GM23338 (cell line): ENCODE measurements around the gene ZNF12. TPM values are rescaled to one million over a fixed set of nuclear protein-coding genes. Genes with fewer than 3 reads are reported as not detected.

Experiments used
- ATAC-seq: fragments of 200-7000 bp; cut with Tn5 transposase; 3 replicates; pipeline ENCODE4 v1.9.1; 2020
- DNase-seq: peaks from one replicate; pipeline ENCODE4 v3.0.0-alpha.2; 2015; ENCODE audit warnings: low spot score
- H2AFZ ChIP-seq: fragments of 200-600 bp; sonication (generic); 2 replicates; pipeline ENCODE4 v1.8.0; 2016; ENCODE audit warnings: antibody characterized with exemption, mild to moderate bottlenecking, moderate library complexity
- H3F3A ChIP-seq: fragments of 200-600 bp; sonication (generic); replicated peaks from 2 replicates; pipeline ENCODE4 v1.8.0; 2017; ENCODE audit warnings: antibody characterized with exemption, mixed run types, low read depth
- H3K27ac ChIP-seq: fragments of 200-600 bp; sonication (generic); 2 replicates; pipeline ENCODE4 v1.6.1; 2016; ENCODE audit warnings: low read depth
- H3K27me3 ChIP-seq: fragments of 200-600 bp; sonication (generic); 2 replicates; pipeline ENCODE4 v1.8.0; 2016; ENCODE audit warnings: mild to moderate bottlenecking, mixed run types, moderate library complexity; ENCODE audit not compliant: insufficient read depth
- H3K36me3 ChIP-seq: fragments of 200-600 bp; sonication (generic); 2 replicates; pipeline ENCODE4 v1.8.0; 2016; ENCODE audit warnings: mild to moderate bottlenecking; ENCODE audit not compliant: insufficient read depth
- H3K4me1 ChIP-seq: fragments of 200-600 bp; sonication (generic); 2 replicates; pipeline ENCODE4 v1.8.0; 2016; ENCODE audit warnings: mild to moderate bottlenecking, moderate library complexity; ENCODE audit not compliant: insufficient read depth
- H3K4me2 ChIP-seq: fragments of 200-600 bp; sonication (generic); 2 replicates; pipeline ENCODE4 v1.7.1; 2017; ENCODE audit warnings: mixed run types
- H3K4me3 ChIP-seq: fragments of 200-600 bp; sonication (generic); 2 replicates; pipeline ENCODE4 v1.6.1; 2016; ENCODE audit warnings: mixed run types
- H3K79me2 ChIP-seq: fragments of 200-600 bp; sonication (generic); replicated peaks from 2 replicates; pipeline ENCODE4 v1.8.0; 2017; ENCODE audit warnings: mild to moderate bottlenecking; ENCODE audit not compliant: insufficient read depth
- H3K9me2 ChIP-seq: fragments of 200-600 bp; sonication (generic); 2 replicates; pipeline ENCODE4 v1.8.0; 2017; ENCODE audit not compliant: insufficient read depth
- H4K20me1 ChIP-seq: fragments of 200-600 bp; sonication (generic); replicated peaks from 2 replicates; pipeline ENCODE4 v1.8.0; 2017; ENCODE audit warnings: mild to moderate bottlenecking; ENCODE audit not compliant: insufficient read depth
- H3K27ac Mint-ChIP-seq: 2 replicates; pipeline ENCODE4 v1.8.0; 2020; ENCODE audit warnings: inconsistent platforms, mild to moderate bottlenecking, moderate library complexity, mixed read lengths
- H3K27me3 Mint-ChIP-seq: 3 replicates; pipeline ENCODE4 v1.8.0; 2022; ENCODE audit warnings: low read depth, mild to moderate bottlenecking, moderate library complexity, mixed read lengths, inconsistent platforms; ENCODE audit not compliant: insufficient read depth, poor library complexity
- H3K36me3 Mint-ChIP-seq: 3 replicates; pipeline ENCODE4 v1.8.0; 2021; ENCODE audit warnings: low read depth, mild to moderate bottlenecking, inconsistent platforms, moderate library complexity, mixed read lengths
- H3K4me1 Mint-ChIP-seq: 3 replicates; pipeline ENCODE4 v1.8.0; 2020; ENCODE audit warnings: mild to moderate bottlenecking, inconsistent platforms, mixed read lengths
- H3K4me3 Mint-ChIP-seq: 3 replicates; pipeline ENCODE4 v1.8.0; 2021; ENCODE audit warnings: moderate library complexity, mild to moderate bottlenecking, inconsistent platforms, mixed read lengths
- H3K9me3 Mint-ChIP-seq: 3 replicates; pipeline ENCODE4 v1.8.0; 2020; ENCODE audit warnings: moderate library complexity, mild to moderate bottlenecking, inconsistent platforms, mixed read lengths
- EZH2phosphoT487 ChIP-seq: fragments of 200-600 bp; sonication (generic); IDR thresholded peaks from one replicate; pipeline ENCODE4 v1.8.1; 2018; ENCODE audit warnings: antibody characterized with exemption; ENCODE audit not compliant: unreplicated experiment
- STAT1 ChIP-seq: IDR thresholded peaks from one replicate; pipeline ENCODE4 v1.6.1; 2016; ENCODE audit warnings: antibody characterized with exemption; ENCODE audit not compliant: unreplicated experiment
- ZNF462 ChIP-seq: fragments of 250-450 bp; sonication (Bioruptor Pico); IDR thresholded peaks from 2 replicates; pipeline ENCODE4 v1.5.0; 2020; ENCODE audit warnings: mild to moderate bottlenecking, moderate library complexity
- polyA plus RNA-seq: library from polyadenylated mRNA; unstranded; fragments of >200 nt; fragmentation: Nextera tagmentation; extraction: Ambion mirVana; gene quantifications from 2 replicates; pipeline ENCODE4 v1.2.1, GENCODE V29; 2016
- total RNA-seq: library from RNA; depleted of rRNA; stranded (reverse); fragments of >200 nt; shearing (Covaris generic); gene quantifications from 2 replicates; pipeline ENCODE4 v1.2.3, GENCODE V29; 2014

ZNF12 gene
- total and polyA plus RNA-seq, 2 experiments from 2014 or later = 9.6 to 17.8 TPM

- TF ChIP-seq ZNF462 (CRISPR knock-in tag) (no peak), EZH2phosphoT487 (no peak), STAT1 (no peak)
Observed at GRCh38 chr7:6649241-6649961, 57.3 kb downstream of the ZNF12 start (continued).

GRCh38 chr7:6648815-6649104 lies 58.0 kb downstream of the ZNF12 start:
- Histone ChIP-seq H3K4me3 (no peak overlapping the region), H3F3A (no peaks in the 10 kb centered on the region), H3K9me2 (no peaks in the 10 kb centered on the region), H3K27ac (no peak overlapping the region), H3K36me3 (no peaks in the 10 kb centered on the region), H3K79me2 (no peaks in the 10 kb centered on the region), H4K20me1 (no peaks in the 10 kb centered on the region; the same call in 1 of the 2 replicates), H3K4me1 (no peaks in the 10 kb centered on the region), H3K4me2 (no peak overlapping the region), H3K27me3 (no peaks in the 10 kb centered on the region), H2AFZ (no peak overlapping the region)
- no peak for TF ChIP-seq STAT1
- H3K4me3 Mint-ChIP-seq = no peak overlapping the region
- H3K4me1 Mint-ChIP-seq = no peaks in the 10 kb centered on the region
- DNase-seq = no peak
- peaks cover 18% of the 10 kb centered on the region for H3K36me3 Mint-ChIP-seq
- no peak overlapping the region for H3K27ac Mint-ChIP-seq
- peaks cover 6% of the 10 kb centered on the region for H3K27me3 Mint-ChIP-seq
- no peak for ATAC-seq
- H3K9me3 Mint-ChIP-seq = no peaks in the 10 kb centered on the region
